ENCODE measurements around the gene GNA15.
"Not testable (repeated sequence)": the region's sequence is repeated elsewhere in the genome, so short reads cannot be mapped to it uniquely, and the experiment has no call there.

GNA15 gene

GRCh38 chr19:3149526-3150505 is 14.0 kb downstream of the GNA15 start:
- no peak for DNase-seq (ENCODE audit: low read depth in 2 of 2)

- no peak for DNase-seq (ENCODE audit: low read depth in 2 of 2)
These were observed 15.0 kb downstream of the GNA15 start for GRCh38 chr19:3150739-3151329.

GRCh38 chr19:3151563-3152418 is 16.0 kb downstream of the GNA15 start:
- DNase-seq (ENCODE audit: low read depth in 2 of 2) = no peak

GRCh38 chr19:3152419-3152780 is 16.6 kb downstream of the GNA15 start:
- DNase-seq (ENCODE audit: low read depth in 2 of 2) = no peak

GRCh38 chr19:3153286-3154230 is 17.7 kb downstream of the GNA15 start:
- DNase-seq (ENCODE audit: low read depth in 2 of 2) = no peak

- DNase-seq (ENCODE audit: low read depth in 2 of 2) = not testable (repeated sequence)
These were observed 18.6 kb downstream of the GNA15 start for GRCh38 chr19:3154447-3154846.

- DNase-seq (ENCODE audit: low read depth in 2 of 2) = peak; percentile 82 to 87
These were observed 19.3 kb downstream of the GNA15 start for GRCh38 chr19:3154957-3155736.

GRCh38 chr19:3157096-3157845 is 21.4 kb downstream of the GNA15 start:
- no peak for DNase-seq (ENCODE audit: low read depth in 2 of 2)

- no peak for DNase-seq (ENCODE audit: low read depth in 2 of 2)
These were observed 23.7 kb downstream of the GNA15 start for GRCh38 chr19:3159565-3159964.

- DNase-seq (ENCODE audit: low read depth in 2 of 2) = no peak
These were observed 24.4 kb downstream of the GNA15 start for GRCh38 chr19:3160219-3160618.

GRCh38 chr19:3161453-3161852 is 25.6 kb downstream of the GNA15 start:
- no peak for DNase-seq (ENCODE audit: low read depth in 2 of 2)

- no peak for DNase-seq (ENCODE audit: low read depth in 2 of 2)
These were observed 26.8 kb downstream of the GNA15 start for GRCh38 chr19:3162418-3163229.

- peak in 1 of 2 donors; percentile 61 for DNase-seq (ENCODE audit: low read depth in 2 of 2)
These were observed 27.5 kb downstream of the GNA15 start for GRCh38 chr19:3163230-3163886.

- DNase-seq (ENCODE audit: low read depth in 2 of 2) = no peak
These were observed 28.1 kb downstream of the GNA15 start for GRCh38 chr19:3163943-3164342.

- no peak for DNase-seq (ENCODE audit: low read depth in 2 of 2)
These were observed 31.9 kb downstream of the GNA15 start for GRCh38 chr19:3167533-3168272.

- DNase-seq (ENCODE audit: low read depth in 2 of 2) = no peak
These were observed 36.2 kb downstream of the GNA15 start for GRCh38 chr19:3171894-3172672.

GRCh38 chr19:3172673-3173000 is 36.8 kb downstream of the GNA15 start:
- not testable (repeated sequence) for DNase-seq (ENCODE audit: low read depth in 2 of 2)

All from stimulated activated CD4-positive, alpha-beta T cell treated with anti-CD3 and anti-CD28 coated beads, Interleukin-15, amount 100 ng/mL, for 48 hours (primary cell).